COLO829 (cell line): ENCODE measurements around the gene SULT4A1.
A peak's percentile ranks its signal among the peaks of the same experiment; 100 is the strongest.

Source experiments
- DNase-seq: peaks from one replicate; pipeline ENCODE4 v3.0.0; 2012; ENCODE audit warnings: low spot score

Gene SULT4A1

DNA sequence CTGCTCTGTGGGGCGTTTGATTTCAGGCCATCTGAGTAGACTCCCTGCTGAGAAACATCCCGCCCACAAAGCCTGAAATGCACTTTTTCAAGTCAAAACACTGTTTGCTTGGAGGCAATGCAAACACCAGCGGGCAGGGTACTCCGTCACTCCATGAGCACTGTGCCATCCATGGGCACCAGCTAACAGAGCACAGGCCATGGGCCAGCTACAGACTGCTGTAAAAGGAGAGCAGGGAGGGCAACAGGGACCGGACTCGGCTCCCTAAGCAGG is 33.7 kb downstream of the SULT4A1 start:
- DNase-seq = no peak

DNA sequence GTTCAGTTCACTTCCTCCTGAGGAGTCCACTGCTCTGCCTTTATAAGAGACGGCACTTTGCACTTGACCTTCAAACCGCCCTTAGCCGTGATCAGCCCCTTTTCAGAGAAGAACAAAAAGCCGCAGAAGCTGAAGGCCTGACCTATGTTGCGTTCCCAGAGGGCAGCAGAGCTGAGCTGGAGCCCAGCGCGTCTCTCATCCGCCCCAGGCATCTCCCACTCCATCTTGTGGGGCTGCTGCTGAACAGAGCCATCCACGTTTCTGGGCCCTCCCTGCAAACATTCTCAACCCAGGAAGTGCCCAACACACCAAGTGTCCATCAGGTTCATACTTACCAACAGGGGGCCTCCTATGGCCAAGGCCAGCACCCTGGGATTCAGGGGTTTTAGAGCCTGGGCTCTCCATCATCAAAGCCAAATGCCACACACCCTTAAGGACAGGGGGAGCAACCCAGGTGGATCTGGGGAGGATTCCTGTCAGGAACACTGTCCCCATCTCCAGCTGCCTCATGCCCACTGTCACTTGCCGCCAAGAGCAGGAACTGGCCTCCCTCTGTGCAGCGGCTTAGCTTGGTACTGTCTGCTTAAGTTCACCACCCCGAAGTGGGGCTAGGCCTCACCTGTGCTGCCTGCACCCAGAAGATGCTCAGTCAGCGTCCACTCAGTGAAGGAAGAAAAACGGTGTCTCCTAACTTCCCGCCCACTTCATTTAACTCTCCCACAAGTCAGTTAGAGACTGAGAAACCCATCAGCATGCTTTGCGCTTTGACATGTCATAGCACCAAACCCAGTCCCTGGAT is 34.2 kb downstream of the SULT4A1 start:
- no peak for DNase-seq

DNA sequence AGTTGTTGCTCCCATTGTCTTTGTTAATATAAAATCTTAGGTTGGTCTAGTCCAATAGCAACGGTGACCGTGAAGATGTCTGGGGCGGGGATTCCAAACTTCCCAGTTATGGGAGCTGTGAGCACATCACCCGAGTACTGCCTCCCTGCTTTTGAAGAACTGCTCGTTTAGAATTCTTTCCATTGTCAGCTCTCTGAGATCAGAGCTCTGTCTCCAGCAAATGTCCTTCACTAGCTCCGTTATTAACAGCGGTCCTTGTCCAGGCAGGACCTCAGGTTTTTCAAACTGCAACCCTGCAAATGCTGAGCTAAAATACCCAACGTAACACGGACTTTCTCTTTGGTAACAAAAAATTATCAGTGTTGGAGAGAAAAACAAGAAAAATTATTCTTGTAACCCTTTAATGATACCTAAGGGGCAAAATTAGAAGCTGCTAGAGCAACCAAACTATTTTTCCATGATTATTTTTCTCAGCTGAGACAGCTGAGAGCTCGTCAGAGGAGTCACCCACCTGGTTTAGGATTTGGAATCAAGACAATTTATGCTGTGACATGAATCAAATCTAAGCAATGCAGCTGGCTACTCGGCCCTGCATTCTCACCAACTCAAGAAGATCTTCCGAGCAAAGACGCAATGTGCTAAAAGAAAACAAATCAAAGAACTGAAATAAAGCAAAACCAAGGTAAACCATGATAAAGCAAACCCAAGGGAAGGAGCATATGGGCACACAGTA is 35.1 kb downstream of the SULT4A1 start:
- no peak for DNase-seq

DNA sequence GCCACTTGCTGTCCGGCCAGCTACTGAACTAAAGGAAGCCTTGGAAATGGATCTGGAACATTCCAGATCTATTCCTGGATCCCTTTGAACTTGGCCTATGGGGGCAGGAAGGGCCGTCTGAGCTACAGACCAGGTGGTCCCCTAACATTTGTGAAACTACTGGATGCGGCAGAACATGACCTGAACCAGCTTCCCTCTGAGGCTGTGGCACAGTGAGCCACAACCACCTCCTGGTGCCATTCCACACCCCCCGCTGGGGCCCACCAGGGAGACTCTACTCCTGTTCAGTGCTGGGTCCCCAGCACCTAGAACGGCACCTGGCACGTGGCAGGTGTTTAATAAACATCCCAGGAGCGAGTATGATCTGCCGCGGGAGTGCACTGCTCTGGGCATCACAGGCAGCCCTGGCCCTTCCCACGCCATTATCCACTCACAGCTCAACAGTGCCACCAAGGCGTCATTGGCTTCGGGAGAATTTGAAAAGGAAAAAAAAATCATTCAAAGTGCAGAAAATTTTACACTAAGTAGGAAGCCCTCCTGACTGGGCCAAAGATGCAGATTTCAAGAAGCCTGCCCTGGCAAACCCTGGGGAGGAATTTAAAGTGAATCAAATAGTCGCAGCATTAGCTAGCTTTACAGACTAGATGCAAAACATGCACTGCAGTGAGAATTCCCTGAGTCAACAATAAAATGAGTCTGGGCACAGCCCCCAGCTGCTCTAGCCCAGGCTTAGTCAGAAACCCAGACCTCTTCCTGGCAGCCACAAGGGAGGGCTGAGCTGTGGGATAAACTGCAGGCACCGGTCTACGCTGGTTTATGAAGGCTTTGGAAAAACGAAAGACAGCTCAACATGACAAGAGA is 35.9 kb downstream of the SULT4A1 start:
- DNase-seq = peak; percentile 36

DNA sequence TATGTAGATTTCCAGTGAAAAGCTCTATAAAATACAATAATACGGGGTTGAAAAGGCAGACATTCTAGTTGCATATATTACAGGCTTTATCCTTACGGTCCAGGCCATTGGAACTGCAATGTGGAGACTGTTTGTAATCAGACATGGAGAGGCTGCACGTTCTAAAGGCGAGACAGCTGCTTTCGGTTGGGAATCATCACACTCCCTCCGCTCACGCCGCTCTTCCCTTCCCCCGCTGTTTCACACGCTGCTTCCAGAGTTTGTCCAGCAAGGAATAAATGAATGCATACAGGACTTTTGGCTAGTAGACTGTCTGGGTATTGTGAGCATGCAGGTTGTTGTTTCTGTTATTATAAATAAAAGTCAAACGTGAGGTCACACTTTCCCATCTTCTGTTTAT is 36.7 kb downstream of the SULT4A1 start:
- no peak for DNase-seq

DNA sequence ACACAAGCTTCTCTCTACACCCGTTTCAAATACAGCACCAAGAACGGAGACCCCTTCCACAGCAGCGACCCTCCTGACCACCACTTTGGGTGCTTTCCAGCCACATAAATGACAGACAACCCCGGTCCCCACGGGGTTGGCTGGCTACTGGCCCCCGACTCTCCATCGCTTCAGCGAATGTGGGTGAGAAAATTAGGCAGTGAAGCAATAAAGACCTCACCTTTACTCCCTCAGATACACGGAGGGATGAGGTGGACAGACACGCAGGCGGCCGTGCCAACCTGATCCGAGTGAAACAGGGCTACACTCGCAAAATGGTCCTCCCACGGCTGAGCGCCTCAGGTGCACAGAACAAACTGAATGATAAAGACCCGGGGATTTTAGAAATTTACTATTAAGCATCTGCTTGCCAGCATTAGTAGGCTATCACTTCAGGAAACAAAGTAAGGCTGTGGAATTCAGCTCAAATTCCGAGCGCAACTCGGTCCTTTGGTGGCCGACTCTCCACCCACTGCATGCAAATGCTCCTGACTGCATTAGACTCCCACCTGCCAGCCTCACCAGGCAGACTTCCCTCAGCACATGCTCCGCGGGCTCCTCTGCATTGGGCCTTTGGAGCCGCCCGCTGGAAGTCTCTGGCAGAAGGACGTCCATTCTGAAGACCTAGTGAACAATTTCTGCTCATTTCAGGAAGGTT is 37.4 kb downstream of the SULT4A1 start:
- no peak for DNase-seq

DNA sequence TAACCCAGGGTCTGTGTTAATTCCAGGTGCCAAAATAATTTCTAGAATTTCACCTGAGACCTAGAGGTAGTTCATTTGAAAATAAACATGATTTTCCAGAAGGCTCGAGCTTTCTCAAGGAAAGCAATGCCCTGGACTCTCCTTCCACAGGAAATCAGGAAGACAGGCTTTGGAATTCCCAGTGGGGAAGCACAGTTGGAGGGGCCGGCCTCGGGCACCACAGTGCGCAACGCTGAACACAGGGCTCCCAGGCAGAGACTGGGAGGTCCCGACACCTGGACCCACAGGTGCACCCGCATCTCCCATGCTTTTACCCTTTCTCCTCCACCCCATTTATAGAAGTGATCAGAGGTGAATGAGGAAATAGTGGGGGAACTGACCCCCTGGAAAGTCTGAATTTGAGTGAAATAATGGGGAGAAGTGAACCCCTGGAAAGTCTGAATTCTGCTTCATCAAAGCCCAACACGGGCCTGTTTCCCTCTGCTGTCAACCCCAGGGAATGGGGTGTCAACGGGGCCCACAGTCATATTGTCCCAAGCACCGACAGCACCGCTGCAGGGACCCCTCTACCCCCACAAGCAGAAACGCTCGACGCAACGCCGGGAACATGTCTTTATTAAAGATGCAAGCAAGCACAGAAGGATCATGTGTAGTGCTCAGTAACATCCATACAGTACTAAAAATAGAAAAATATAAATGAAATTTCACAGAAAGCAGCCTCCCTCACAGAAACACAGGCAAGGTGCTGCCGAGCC is 38.2 kb downstream of the SULT4A1 start:
- no peak for DNase-seq

DNA sequence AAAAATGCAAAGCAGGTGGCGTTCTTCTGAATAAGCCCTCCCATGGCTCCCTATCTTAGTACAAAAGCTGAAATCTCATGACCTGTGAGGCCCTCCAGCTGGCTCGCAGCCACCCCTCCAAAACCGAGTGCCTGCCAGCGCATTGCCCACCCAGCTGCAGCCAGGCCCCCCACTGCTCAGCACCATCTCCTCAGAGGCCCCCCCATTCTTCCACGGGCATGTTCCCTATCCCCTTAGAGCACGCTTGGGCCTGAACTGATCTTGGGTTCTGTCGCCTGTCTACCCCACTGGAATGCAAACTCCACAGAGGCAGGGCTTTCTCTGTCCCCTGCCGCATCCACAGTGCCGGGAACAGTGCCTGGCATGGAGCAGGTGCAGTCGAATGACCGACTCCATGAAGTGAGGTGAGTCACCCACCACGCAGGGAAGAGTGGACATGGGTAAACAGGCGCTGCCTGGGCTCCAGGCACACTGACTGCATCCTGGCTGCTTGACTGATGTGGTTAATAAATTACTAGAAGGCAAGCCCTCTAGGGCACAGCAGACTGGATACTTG is 38.9 kb downstream of the SULT4A1 start:
- no peak for DNase-seq

DNA sequence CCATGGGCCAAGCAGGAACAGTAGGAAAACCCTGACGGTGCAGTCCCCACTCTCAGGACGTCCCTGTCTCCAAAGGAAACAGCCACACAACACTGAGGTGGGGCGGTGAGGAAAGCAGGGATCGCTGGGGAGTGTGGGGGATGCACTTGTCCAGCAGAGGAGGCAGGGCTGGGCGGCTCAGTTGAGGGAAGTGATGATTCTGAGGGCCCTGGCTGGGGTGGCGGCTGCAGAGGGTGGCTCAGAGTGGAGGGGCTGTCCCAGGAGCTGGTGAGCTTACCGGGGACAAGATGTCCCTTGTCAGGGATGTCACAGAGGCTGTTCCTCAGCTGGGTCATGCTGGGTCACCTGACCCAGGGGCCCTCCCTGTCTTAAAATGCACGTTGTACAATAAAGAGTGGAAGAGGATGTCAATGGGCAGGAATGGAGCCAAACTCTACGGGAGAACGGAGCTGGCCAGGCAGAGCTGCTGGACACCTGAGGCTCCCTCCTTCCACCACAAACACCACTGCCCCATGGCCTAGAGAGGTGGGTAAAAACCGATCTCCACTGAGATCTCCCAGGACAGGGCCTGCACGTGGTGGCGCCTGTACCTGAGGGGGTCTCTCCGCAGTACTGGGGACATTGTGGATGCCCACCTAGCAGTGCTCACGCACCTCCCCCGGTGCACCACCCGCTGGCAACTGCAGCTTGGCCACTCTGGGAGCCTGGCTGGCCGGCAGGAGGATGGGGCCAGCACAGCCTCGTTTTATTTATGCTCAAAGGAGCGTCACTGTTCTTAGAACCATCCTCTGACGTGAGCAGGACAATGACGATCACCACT is 40.5 kb downstream of the SULT4A1 start:
- no peak for DNase-seq

DNA sequence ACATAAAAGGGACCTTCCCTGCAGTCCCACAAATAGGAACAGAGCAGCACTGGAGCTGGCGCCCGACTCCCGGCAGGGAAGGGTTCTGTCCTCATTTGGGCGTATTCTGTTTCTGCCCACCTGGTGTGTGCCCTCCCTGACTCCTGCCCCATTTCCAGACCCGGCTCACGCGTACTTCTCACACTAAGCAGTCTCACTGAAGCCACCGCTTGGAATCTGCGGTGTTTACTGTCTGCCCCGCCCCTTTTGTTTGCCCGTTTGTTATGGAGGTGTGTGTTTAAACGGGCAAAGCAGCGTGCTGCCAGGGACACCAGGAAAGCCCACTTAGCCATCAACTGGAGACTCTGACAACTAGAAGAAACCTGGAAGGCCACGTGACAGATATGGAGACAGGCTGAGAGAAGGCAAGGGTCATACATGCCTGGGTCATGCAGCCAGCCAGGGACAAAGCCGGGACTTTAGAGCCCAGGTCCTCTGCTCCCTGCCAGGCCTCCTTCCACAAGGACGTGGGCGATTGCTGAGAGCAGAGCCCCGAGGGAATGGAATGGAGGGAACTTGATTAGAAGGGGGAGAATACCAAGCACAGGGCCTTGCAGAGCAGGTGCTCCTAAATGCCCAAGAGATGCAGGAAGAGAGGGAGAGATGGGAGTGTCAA is 41.5 kb downstream of the SULT4A1 start:
- DNase-seq = no peak

DNA sequence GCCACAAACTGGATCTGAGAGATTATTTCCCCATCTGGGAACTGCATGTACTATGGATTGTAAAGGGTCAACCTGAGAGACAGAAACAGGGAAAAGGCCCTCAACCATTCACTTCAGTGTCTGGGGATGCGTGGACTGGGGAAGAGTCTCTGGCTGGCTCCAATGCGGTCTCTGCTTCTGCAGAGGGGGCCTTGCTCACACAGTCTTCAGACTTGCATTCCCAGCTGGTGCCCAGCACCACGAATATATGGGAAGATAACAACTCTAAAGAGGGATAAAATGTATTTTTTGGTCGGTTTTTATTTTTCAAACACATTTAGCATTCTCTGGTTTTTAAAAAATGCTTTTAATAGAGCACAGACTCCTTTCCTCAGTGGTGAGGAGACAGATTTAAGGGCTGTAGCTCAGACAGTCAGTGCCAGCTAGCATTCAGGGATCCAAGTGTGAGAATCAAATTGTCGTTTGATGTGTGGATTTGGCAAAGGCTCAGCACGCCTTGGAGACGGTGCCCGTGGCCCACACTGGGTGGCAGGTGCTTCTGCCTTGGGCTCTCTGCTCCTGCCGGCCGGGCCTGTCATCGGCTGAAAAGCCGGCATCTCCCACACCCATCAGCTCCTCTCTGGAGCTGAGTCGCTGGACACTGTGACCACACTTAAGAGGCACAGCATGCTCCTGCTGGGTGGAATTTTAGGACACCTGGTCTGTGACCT is 42.2 kb downstream of the SULT4A1 start:
- DNase-seq = no peak

DNA sequence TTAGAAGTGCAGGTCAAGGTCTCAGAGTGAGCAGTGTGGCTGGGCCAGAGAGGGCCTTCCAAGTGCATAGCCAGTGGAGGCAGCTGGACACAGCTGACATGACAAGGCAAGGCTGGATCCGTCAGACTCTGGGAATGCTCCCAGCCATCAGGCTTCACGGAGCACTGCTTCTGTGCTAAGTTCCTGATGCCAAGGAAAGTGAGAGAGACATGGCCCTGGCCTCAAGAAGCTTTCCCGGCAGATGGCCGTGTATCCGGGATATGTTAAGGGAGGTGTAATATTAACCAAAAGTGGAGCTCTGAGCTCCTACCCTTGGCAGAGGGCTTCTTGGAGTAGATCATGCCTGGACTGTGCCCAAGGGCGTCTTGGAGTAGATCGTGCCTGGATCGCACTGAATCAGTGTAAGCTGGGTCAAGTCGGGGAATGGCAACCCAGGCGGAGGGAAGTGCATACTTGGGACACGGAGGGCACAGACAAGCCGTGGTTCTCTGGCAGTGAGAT is 42.8 kb downstream of the SULT4A1 start:
- no peak for DNase-seq

DNA sequence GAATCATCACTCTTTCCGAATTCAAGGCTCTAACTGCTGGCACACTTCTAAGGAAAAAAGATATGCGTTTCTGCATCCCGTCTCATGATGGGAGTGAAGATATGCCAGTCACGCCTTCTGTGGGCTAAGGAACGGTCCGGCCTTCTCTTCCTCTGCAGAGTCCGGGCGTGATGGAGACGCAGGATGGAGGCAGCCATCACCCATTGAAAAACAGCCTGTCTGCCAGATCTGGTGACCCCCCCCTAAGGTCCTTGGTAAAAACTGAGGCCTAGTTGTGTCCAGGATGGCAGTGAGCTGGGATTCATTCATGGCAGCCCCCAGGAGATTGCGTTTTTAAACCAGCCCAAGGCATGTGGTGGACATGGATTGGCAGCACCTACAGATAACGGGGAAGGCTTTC is 43.3 kb downstream of the SULT4A1 start:
- DNase-seq = no peak

DNA sequence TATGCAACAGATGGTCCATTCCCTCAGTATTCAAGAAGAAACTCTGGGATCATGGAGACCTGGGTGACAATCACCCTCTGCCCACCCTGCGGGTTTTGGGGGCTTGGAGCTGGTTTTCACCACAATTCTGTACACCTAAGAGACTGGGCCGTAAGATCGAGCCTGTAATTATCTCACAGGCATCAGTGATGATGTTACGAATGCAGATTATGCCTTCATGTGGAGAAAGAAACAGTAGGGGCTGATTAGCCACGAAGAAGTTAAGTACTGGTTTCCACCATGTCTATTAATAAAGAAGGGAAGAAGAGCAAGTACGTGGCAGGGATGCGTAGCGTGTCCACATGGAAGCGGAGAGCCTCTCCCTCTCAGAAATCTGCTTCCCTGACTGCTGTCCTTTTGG is 44.9 kb downstream of the SULT4A1 start:
- no peak for DNase-seq

DNA sequence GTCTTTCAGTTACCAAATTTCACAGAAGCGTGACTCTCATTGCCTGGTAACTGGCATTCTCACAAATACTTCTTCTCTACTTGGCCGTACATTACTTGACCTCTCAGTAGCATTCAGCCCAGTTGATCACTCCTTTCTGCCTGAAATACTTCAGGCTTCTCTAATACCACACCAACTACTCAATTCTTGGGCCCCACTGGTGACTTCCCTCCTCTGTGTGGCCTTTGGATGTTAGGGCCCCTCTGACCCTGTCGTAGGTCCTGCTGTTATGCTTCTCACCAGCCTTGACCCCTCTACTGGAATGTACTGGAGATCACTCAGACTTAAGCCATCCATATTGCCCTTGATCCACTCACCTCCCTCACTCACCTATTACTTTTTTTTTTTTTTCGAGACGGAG is 48.0 kb downstream of the SULT4A1 start:
- no peak for DNase-seq

DNA sequence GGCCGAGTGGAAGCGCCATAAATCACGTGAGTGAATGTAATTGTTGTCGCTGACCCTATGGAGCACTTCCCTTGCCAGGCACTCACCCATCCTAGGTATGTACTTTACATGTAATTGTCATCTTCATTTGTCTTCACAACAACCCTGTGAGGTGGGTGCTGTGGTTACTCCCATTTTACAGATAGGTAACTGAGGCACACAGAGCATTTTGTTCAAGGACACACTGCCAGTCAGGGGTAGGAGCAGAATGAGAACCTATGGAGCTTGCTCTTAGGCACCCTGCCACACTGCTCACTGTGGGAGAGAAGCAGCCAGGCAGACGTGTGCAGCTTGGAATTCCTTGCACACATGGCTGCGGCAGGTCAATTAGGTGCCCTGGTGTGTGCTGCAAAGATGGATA is 49.4 kb downstream of the SULT4A1 start:
- DNase-seq = no peak

DNA sequence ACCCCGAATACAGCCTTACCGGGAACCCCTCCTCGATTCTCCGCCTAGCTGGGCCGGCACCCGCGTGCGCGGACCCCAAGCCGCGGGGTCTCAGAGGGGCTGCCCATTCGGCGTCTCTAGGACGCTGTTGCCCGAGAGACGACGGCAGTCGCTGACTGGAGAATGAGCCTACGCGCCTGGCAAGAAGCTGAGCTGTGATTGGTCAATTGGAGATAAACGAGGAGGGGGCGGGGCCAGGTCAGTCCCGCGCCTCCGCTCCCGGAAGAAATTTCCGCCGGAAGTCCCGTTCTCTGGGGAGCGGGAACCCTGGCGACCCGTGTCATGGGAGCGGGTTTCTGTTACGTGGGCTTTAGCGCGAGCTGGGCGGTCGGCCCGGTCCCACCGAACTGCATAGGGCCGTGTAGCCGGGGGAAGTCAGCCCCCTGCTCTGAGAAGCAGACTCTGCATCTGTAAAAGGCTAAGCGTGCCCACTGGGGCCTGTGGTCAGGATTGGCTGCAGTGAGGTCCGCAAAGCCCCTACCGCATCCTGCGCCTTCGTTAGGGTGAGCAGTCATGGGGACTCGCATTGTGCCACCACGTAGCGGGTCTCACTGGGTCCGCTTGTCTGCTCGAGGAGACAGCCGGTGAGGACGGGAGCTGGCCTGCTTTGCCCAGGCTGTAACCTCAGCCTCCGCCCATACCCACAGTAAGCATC is 50.0 kb downstream of the SULT4A1 start, which contains the start of gene EFCAB6:
Gene EFCAB6 (minus strand): TSS at position 157 of the 694 bp plus-strand sequence. CDS start 29,987 bp downstream, outside the sequence.
- DNase-seq = peak; percentile 93

DNA sequence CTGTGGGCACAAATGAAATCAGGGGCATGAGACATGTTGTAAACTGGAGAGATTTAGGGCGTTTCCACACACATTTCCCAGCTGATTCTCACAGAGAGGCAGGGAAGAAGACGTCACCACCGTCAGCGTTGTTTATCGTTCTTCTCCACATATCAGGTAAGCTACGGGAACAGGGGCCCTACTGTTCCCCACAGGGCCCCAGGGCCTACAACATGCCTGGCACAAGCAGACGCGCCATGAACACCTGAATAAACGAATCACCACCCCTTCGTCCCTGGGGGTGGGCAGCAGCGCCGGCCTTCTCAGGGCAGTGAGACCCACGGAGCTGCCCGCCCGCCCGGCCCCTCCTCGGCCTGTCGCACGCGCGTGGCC is 50.5 kb downstream of the SULT4A1 start:
- DNase-seq = no peak
